GM06990 (cell line): Measurements from ENCODE around the gene PLSCR4.

Source experiments
- DNase-seq: peaks from one replicate; pipeline ENCODE4 v3.0.0-alpha.2; 2011; ENCODE audit not compliant: insufficient read length; ENCODE audit errors: extremely low read depth
- H3K27me3 ChIP-seq: replicated peaks from 2 replicates; pipeline ENCODE4 v1.6.0; 2011; ENCODE audit warnings: low read length; ENCODE audit not compliant: control insufficient read depth, insufficient read depth
- H3K36me3 ChIP-seq: 2 replicates; pipeline ENCODE4 v1.5.1; 2011; ENCODE audit warnings: low read length; ENCODE audit not compliant: control insufficient read depth, insufficient read depth
- H3K4me3 ChIP-seq: replicated peaks from 2 replicates; pipeline ENCODE4 v1.5.1; 2011; ENCODE audit warnings: low read depth, mild to moderate bottlenecking, control low read depth, low read length
- TF ChIP-seq, protein P1 (sequence below): IDR thresholded peaks from 2 replicates; pipeline ENCODE4 v1.5.1; 2011; ENCODE audit warnings: low read length, control low read depth, mild to moderate bottlenecking, inconsistent platforms; ENCODE audit not compliant: insufficient read depth, poor library complexity, severe bottlenecking

PLSCR4 gene

DNA sequence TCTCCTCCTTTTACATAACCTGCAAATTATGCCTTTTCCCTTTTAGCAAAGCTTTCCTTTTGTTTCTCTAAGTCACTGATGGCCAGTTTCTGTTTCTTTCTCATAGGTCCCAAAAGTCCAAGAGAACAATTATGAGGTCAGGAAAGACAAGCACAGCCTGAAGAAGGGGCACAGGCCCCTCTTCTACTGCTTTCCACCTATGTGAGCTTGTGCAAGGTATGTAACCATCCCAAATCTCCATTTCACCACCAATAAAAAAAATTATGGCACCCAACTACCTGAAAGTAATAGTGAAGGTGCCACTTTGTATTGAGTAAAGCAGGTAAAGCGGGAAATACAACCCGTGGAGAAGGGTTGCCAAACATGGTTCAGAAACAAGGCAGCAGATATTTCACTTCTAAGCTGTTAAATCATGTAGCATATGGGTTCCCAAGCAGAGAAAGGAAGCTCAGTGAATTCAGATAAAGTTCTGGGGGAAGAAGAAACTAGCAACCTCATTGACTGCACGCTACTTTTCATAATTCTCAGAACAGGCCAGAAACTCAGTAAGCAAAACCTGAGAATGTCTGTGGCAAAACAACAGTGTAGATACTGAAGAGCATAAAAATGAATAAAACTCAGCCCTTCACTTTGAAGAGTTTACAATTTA, 94.1 kb downstream of the PLSCR4 start:
- no peaks in the 10 kb centered on the region for H3K27me3 ChIP-seq
- H3K4me3 ChIP-seq = no peak overlapping the region
- no peak for DNase-seq

DNA sequence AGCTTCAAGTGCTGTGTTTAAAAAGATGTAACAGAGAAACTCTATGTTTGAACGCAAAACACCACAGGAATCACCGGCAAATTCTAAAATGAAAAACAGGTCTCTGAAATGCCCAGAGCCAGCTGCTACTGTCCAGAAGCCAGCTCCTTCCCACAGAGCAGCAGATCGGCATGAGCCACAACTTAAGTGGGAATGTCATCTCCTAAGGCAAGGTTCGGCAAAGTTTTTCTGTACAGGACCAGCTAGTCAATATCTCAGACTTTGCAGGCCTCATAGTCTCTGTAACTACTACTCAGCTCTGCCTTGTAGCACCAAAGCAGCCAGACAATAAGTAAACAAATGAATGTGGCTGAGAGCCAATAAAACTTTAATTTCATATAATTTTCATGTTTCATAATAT, 94.8 kb downstream of the PLSCR4 start:
- no peaks in the 10 kb centered on the region for H3K36me3 ChIP-seq
- no peak overlapping the region for H3K4me3 ChIP-seq
- TF ChIP-seq, protein P1, sequence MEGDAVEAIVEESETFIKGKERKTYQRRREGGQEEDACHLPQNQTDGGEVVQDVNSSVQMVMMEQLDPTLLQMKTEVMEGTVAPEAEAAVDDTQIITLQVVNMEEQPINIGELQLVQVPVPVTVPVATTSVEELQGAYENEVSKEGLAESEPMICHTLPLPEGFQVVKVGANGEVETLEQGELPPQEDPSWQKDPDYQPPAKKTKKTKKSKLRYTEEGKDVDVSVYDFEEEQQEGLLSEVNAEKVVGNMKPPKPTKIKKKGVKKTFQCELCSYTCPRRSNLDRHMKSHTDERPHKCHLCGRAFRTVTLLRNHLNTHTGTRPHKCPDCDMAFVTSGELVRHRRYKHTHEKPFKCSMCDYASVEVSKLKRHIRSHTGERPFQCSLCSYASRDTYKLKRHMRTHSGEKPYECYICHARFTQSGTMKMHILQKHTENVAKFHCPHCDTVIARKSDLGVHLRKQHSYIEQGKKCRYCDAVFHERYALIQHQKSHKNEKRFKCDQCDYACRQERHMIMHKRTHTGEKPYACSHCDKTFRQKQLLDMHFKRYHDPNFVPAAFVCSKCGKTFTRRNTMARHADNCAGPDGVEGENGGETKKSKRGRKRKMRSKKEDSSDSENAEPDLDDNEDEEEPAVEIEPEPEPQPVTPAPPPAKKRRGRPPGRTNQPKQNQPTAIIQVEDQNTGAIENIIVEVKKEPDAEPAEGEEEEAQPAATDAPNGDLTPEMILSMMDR = no peak

More for the DNA sequence above, 94.1 kb downstream of the PLSCR4 start:
- H3K36me3 ChIP-seq = no peaks in the 10 kb centered on the region
- TF ChIP-seq, protein P1 = no peak

DNA sequence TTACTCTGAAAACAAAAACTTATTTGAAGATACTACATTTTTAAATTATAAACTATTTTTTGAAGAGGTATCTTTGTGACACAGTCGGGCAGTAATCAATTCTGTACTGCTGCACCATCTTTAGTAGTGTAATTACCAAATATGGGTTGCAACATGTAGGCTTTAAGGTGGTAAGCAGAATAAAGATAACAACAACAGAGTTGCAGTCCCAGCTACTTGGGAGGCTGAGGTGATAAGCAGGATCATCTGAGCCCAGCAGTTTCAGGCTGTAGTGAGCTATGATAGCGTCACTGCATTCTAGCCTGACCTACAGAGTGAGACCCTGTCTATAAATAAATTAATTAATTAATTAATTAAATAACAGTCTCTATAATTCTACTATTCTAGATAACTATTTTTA, 95.9 kb downstream of the PLSCR4 start:
- no peak overlapping the region for H3K4me3 ChIP-seq
- TF ChIP-seq, protein P1 = no peak
- no peak for DNase-seq
- H3K27me3 ChIP-seq = no peaks in the 10 kb centered on the region
- H3K36me3 ChIP-seq = no peaks in the 10 kb centered on the region

More for the DNA sequence above, 94.8 kb downstream of the PLSCR4 start:
- DNase-seq = no peak
- H3K27me3 ChIP-seq = no peaks in the 10 kb centered on the region

DNA sequence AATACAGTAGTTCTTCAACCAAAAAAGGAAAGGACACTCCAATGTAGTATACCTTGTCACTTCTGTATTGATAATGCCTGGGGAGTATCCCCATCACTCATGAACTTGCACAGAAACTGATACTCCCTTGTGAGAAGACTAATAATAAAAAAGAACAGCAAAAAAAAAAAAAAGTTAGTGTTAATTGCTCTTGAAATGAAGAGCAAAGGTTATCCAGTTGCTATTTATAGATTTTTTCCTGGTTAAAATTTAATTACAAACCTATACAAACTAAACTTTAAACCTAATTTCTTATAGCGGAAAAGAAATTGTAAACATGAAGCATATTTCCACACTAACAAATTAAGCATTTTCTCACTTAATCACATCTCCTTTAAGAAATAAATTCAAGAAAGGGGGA, 96.6 kb downstream of the PLSCR4 start:
- no peaks in the 10 kb centered on the region for H3K36me3 ChIP-seq
- TF ChIP-seq, protein P1 = no peak
- DNase-seq = no peak
- no peak overlapping the region for H3K4me3 ChIP-seq
- no peaks in the 10 kb centered on the region for H3K27me3 ChIP-seq

DNA sequence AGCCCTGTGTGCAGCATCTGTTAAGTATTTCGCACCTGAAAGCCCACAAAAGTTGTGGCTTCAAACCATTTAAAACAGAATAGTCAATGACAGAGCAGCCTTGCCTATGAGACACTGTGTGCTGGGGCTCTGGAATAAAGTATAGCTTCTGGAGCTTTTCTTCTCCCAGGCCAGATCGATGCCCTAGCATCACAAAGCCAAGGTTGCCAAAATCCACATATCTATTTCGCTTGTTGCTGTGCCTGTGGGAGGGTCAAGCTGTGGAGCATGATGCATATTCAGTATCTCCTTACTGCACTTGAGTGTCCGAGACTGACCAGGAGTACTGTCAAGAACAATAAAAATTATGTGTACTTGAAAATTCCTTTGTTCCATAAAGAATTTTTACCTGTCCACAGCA, 97.5 kb downstream of the PLSCR4 start:
- no peak for DNase-seq
- Histone ChIP-seq H3K36me3 (no peaks in the 10 kb centered on the region), H3K27me3 (no peaks in the 10 kb centered on the region), H3K4me3 (no peak overlapping the region)
- TF ChIP-seq, protein P1 = no peak

DNA sequence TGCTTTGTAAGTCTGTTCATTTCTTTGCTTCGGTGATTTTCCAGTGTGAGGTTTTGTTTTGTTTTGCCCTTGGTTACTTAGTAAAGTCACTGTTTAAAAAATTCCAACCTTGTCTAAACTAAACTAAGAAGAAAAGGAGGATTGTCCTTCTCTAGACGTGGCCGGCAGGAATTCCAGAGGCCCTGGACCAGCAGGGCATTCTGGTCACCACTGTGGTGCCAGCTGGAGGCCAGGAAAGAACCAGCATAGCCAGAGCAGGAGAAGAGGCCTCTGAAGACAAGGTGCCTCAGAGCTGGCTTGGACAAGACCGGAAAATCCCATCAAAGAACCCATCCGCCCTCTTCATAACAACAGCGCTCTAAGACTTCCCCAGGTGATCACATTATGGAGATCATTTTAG, 98.1 kb downstream of the PLSCR4 start:
- H3K36me3 ChIP-seq = no peaks in the 10 kb centered on the region
- no peaks in the 10 kb centered on the region for H3K27me3 ChIP-seq
- TF ChIP-seq, protein P1 = no peak
- DNase-seq = no peak
- no peak overlapping the region for H3K4me3 ChIP-seq
